H1 (cell line): ENCODE measurements around the gene COQ2. TPM values are rescaled to one million over a fixed set of nuclear protein-coding genes. Genes with fewer than 3 reads are reported as not detected.
A peak's percentile ranks its signal among the peaks of the same experiment; 100 is the strongest.

Experiments
- CTCF ChIA-PET: fragments of 300-600 bp; sonication (Branson Sonifier 250); formaldehyde crosslinking; loops from one replicate; lab custom pipeline; 2021; ENCODE audit not compliant: partially characterized antibody; lab: Charles Lee
- POLR2A ChIA-PET: fragments of 300-600 bp; sonication (Branson Sonifier 250); formaldehyde crosslinking; loops from one replicate; lab custom pipeline; 2021; ENCODE audit warnings: inconsistent platforms; ENCODE audit not compliant: partially characterized antibody; lab: Charles Lee
- DNase-seq, 2 experiments: peaks; one replicate each; pipeline versions ENCODE4 v3.0.0 to v3.0.0-alpha.2; 2010 to 2022; ENCODE audit warnings: low spot score in 2 of 2, low read depth in 1 of 2, mixed read lengths in 1 of 2
- FAIRE-seq: peaks from 2 replicates; lab custom pipeline; 2011; peaks lifted over from hg19 to GRCh38; lab: Jason Lieb, UNC
- H2AFZ ChIP-seq: 2 replicates; pipeline ENCODE4 v1.8.1; 2012; ENCODE audit warnings: low read length, inconsistent platforms
- H2AK5ac ChIP-seq: 2 replicates; pipeline ENCODE4 v1.6.1; 2013; ENCODE audit warnings: low read depth, low read length
- H2BK120ac ChIP-seq: replicated peaks from 2 replicates; pipeline ENCODE3; 2013; ENCODE audit warnings: low read depth, low read length, inconsistent platforms
- H2BK12ac ChIP-seq: 2 replicates; pipeline ENCODE4 v1.6.1; 2013; ENCODE audit warnings: low read depth, low read length
- H2BK15ac ChIP-seq: 2 replicates; pipeline ENCODE4 v1.6.1; 2013; ENCODE audit warnings: low read length
- H2BK20ac ChIP-seq: 2 replicates; pipeline ENCODE4 v1.6.1; 2013; ENCODE audit warnings: low read length
- H2BK5ac ChIP-seq: 2 replicates; pipeline ENCODE4 v1.6.1; 2013; ENCODE audit warnings: low read depth, low read length
- H3K14ac ChIP-seq: 2 replicates; pipeline ENCODE4 v1.6.1; 2013; ENCODE audit warnings: inconsistent platforms; ENCODE audit not compliant: insufficient read length
- H3K18ac ChIP-seq: 2 replicates; pipeline ENCODE4 v1.6.1; 2013; ENCODE audit warnings: low read length; ENCODE audit errors: extremely low read depth
- H3K23ac ChIP-seq: 2 replicates; pipeline ENCODE4 v1.6.1; 2013; ENCODE audit warnings: inconsistent platforms; ENCODE audit not compliant: insufficient read length
- H3K23me2 ChIP-seq: 2 replicates; pipeline ENCODE4 v1.6.1; 2013; ENCODE audit warnings: low read depth, low read length
- H3K27ac ChIP-seq: 2 replicates; pipeline ENCODE4 v1.6.1; 2011; ENCODE audit warnings: low read depth, low read length, inconsistent platforms
- H3K27me3 ChIP-seq, 4 experiments: replicated peaks in 1 of 4; 1 replicate in 1 of 4; 2 replicates in 3 of 4; pipeline versions ENCODE4 v1.6.1 to v1.8.1; 2011 to 2013; ENCODE audit warnings: low read length in 3 of 4, mild to moderate bottlenecking in 3 of 4, inconsistent platforms in 2 of 4, mixed read lengths in 2 of 4, moderate library complexity in 1 of 4; ENCODE audit not compliant: control insufficient read depth in 3 of 4, insufficient read depth in 3 of 4; ENCODE audit errors: extremely low read depth in 1 of 4
- H3K36me3 ChIP-seq, 4 experiments: 2 replicates each; pipeline versions ENCODE4 v1.6.1 to v1.8.1; 2011 to 2013; ENCODE audit warnings: mild to moderate bottlenecking in 4 of 4, low read length in 3 of 4, moderate library complexity in 2 of 4, control low read depth in 1 of 4, inconsistent platforms in 1 of 4; ENCODE audit not compliant: insufficient read depth in 4 of 4, control insufficient read depth in 2 of 4
- H3K4ac ChIP-seq: replicated peaks from 2 replicates; pipeline ENCODE3; 2013; ENCODE audit warnings: low read length, low read depth, mixed read lengths, inconsistent platforms; ENCODE audit not compliant: insufficient read length
- H3K4me1 ChIP-seq, 4 experiments: replicated peaks in 1 of 4; 1 replicate in 1 of 4; 2 replicates in 3 of 4; pipeline versions ENCODE4 v1.6.1 to v1.8.1; 2011 to 2013; ENCODE audit warnings: low read length in 3 of 4, inconsistent platforms in 2 of 4, mixed read lengths in 1 of 4; ENCODE audit not compliant: insufficient read depth in 4 of 4, control insufficient read depth in 3 of 4
- H3K4me2 ChIP-seq, 2 experiments: 2 replicates each; pipeline versions ENCODE4 v1.6.1 to v1.8.1; 2011 to 2013; ENCODE audit warnings: low read depth in 2 of 2, low read length in 2 of 2, control low read depth in 1 of 2, inconsistent platforms in 1 of 2, mild to moderate bottlenecking in 1 of 2; ENCODE audit not compliant: insufficient read depth in 1 of 2
- H3K4me3 ChIP-seq, 4 experiments: fragments of 200-600, 300-600 bp in 1 of 4; sonication (generic), shearing (Covaris generic), sonication (Bioruptor Twin) in 1 of 4; 2 replicates each; pipeline versions ENCODE4 v1.5.1 to v1.8.1; 2011 to 2016; ENCODE audit warnings: low read length in 4 of 4, low read depth in 3 of 4, control low read depth in 2 of 4, inconsistent platforms in 2 of 4, mild to moderate bottlenecking in 2 of 4, mixed read lengths in 1 of 4, moderate library complexity in 1 of 4; ENCODE audit not compliant: insufficient read depth in 2 of 4; ENCODE audit errors: extremely low read depth in 1 of 4
- H3K56ac ChIP-seq: replicated peaks from 2 replicates; pipeline ENCODE3; 2013; ENCODE audit warnings: low read depth, mild to moderate bottlenecking, mixed read lengths, low read length, inconsistent platforms; ENCODE audit not compliant: insufficient read length
- H3K79me1 ChIP-seq: 2 replicates; pipeline ENCODE4 v1.6.1; 2013; ENCODE audit warnings: low read depth, low read length, control low read depth
- H3K79me2 ChIP-seq, 2 experiments: 2 replicates each; pipeline versions ENCODE4 v1.6.1 to v1.8.1; 2012 to 2013; ENCODE audit warnings: low read length in 2 of 2, mild to moderate bottlenecking in 2 of 2, inconsistent platforms in 1 of 2; ENCODE audit not compliant: insufficient read depth in 2 of 2, control insufficient read depth in 1 of 2
- H3K9ac ChIP-seq, 4 experiments: replicated peaks in 1 of 4; 1 replicate in 1 of 4; 2 replicates in 3 of 4; pipeline versions ENCODE4 v1.6.1 to v1.8.1; 2011 to 2013; ENCODE audit warnings: low read depth in 3 of 4, low read length in 3 of 4, control low read depth in 2 of 4, mild to moderate bottlenecking in 2 of 4, moderate library complexity in 2 of 4, inconsistent platforms in 1 of 4; ENCODE audit errors: extremely low read depth in 1 of 4
- H3K9me3 ChIP-seq, 2 experiments: 2 replicates each; pipeline versions ENCODE4 v1.6.1 to v1.8.1; 2012 to 2013; ENCODE audit warnings: mild to moderate bottlenecking in 2 of 2, moderate library complexity in 2 of 2, control low read depth in 1 of 2, inconsistent platforms in 1 of 2, low read depth in 1 of 2, low read length in 1 of 2, mixed read lengths in 1 of 2; ENCODE audit not compliant: insufficient read depth in 2 of 2
- H4K20me1 ChIP-seq, 2 experiments: replicated peaks in 1 of 2; 2 replicates each; pipeline versions ENCODE3 to v1.8.1; 2011 to 2013; ENCODE audit warnings: inconsistent platforms in 2 of 2, low read length in 2 of 2, mild to moderate bottlenecking in 1 of 2; ENCODE audit not compliant: insufficient read depth in 2 of 2, control insufficient read depth in 1 of 2
- H4K5ac ChIP-seq: 2 replicates; pipeline ENCODE4 v1.6.1; 2013; ENCODE audit warnings: low read length, low read depth, mixed read lengths, inconsistent platforms; ENCODE audit not compliant: insufficient read length
- H4K8ac ChIP-seq: 2 replicates; pipeline ENCODE4 v1.8.0; 2013; ENCODE audit warnings: mild to moderate bottlenecking, moderate library complexity, low read length, inconsistent platforms; ENCODE audit not compliant: insufficient read depth; ENCODE audit errors: extremely low read depth
- H4K91ac ChIP-seq: replicated peaks from 2 replicates; pipeline ENCODE3; 2013; ENCODE audit warnings: low read length, mixed read lengths, inconsistent platforms; ENCODE audit not compliant: insufficient read length
- CTCF ChIP-seq, 3 experiments: IDR thresholded peaks; 1 replicate in 2 of 3; 2 replicates in 1 of 3; pipeline versions ENCODE4 v1.5.1 to v1.6.1; 2011; ENCODE audit warnings: low read length in 3 of 3, mild to moderate bottlenecking in 3 of 3, inconsistent platforms in 2 of 3, low read depth in 1 of 3, moderate library complexity in 1 of 3; ENCODE audit not compliant: insufficient read depth in 1 of 3; ENCODE audit errors: control extremely low read depth in 1 of 3
- EZH2 ChIP-seq: fragments of 200-600 bp; sonication (generic); IDR thresholded peaks from 2 replicates; pipeline ENCODE4 v1.7.1; 2012; ENCODE audit warnings: low read depth, mild to moderate bottlenecking, moderate library complexity, low read length, inconsistent platforms; ENCODE audit not compliant: severe bottlenecking
- NRF1 ChIP-seq: IDR thresholded peaks from 2 replicates; pipeline ENCODE4 v1.6.1; 2011; ENCODE audit warnings: mild to moderate bottlenecking, low read depth, low read length, improper control_type of control experiment
- RNF2 ChIP-seq: fragments of 200-900, 300-1000 bp; sonication (generic); IDR thresholded peaks from 2 replicates; pipeline ENCODE4 v1.7.1; 2016; ENCODE audit warnings: borderline replicate concordance, low read depth, mild to moderate bottlenecking, antibody characterized with exemption, low read length; ENCODE audit not compliant: poor library complexity, severe bottlenecking; ENCODE audit errors: missing control alignments
- WGBS, 2 experiments: shearing (Covaris generic) in 1 of 2; methylation state at CpG; one replicate each; pipeline versions ENCODE4 v1.1.6 to v1.1.7; 2013 to 2015; ENCODE audit warnings: low lambda C conversion rate in 2 of 2, mixed read lengths in 2 of 2, inconsistent platforms in 1 of 2, low coverage in 1 of 2, missing lambda C conversion rate in 1 of 2; ENCODE audit not compliant: insufficient replicate concordance in 2 of 2, insufficient coverage in 1 of 2, insufficient read length in 1 of 2; ENCODE audit errors: extremely low coverage in 1 of 2, missing lambda C conversion rate in 1 of 2; 5-methylcytosine and 5-hydroxymethylcytosine counted together
- polyA plus RNA-seq, 7 experiments: library from polyadenylated mRNA; depleted of rRNA in 3 of 7; stranded (reverse) in 5 of 7; unstranded in 2 of 7; fragments of >200 nt in 5 of 7; fragments of 200-250 nt in 2 of 7; gene quantifications; 1 replicate in 5 of 7; 2 replicates in 1 of 7; 4 replicates in 1 of 7; pipeline versions ENCODE4 v1.2.1 to v1.2.3, GENCODE V29; 2011 to 2013; ENCODE audit warnings: missing spikeins in 2 of 7, mixed read lengths in 2 of 7
- total RNA-seq: library from RNA; stranded (reverse); fragmentation: NEBNext Ultra II Directional; extraction: Animal tissue kit (Norgen Biotek cat#: 25700); gene quantifications from 2 replicates; pipeline ENCODE4 v1.2.1, GENCODE V29; 2021

The COQ2 gene
- total and polyA plus RNA-seq, 2 of the 8 experiments (the other 6 are each of a cell fraction or from before 2014, with no cell fraction given): 21.5 to 22.9 TPM

DNA sequence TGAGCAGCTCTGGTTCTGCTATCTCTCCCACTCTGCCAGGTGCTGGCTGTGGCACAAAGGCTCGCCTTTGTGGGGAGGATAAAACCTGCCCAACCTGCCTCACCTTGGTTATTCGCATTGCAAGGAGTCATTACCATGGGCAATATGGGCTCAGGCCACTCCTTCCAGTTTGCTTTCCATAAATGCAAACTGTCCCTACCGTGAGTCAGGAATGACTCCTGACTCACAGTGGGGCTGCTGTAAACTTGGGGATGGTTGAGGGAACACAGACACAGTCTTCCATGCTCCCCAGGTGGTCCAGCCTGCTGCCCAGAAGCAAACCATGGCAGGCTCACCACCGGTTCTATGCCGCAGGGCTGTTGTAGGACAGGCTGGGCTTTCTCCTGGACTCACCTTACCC lies 36.1 kb downstream of the COQ2 start:
- no peak overlapping the region for H2BK5ac ChIP-seq
- no peak overlapping the region for H3K56ac ChIP-seq
- no peak overlapping the region for H4K91ac ChIP-seq
- no peak overlapping the region for H3K4me3 ChIP-seq
- H2BK20ac ChIP-seq: no peak overlapping the region
- DNase-seq: no peak
- POLR2A ChIA-PET: no interaction called here
- no peak for TF ChIP-seq RNF2
- TF ChIP-seq EZH2: no peak
- TF ChIP-seq CTCF (IDR thresholded peaks at IDR 0.05; ENCODE audit: control extremely low read depth in 1 of 3, insufficient read depth in 1 of 3, low read depth in 1 of 3, low read length in 3 of 3): no peak
- TF ChIP-seq NRF1: no peak
- no peaks in the 10 kb centered on the region for H3K79me1 ChIP-seq
- no peak overlapping the region for H2BK120ac ChIP-seq
- no peak overlapping the region for H2AK5ac ChIP-seq
- no peak overlapping the region for H2BK15ac ChIP-seq
- CTCF ChIA-PET: interaction anchor here (0.9 kb wide), 1 partner anchor 45 kb away, joined by 3 read pairs; no protein-coding TSS in a partner anchor
- WGBS, 2 experiments: 89% methylated on average over 5 of the region's 5 CpGs; no CpG with 5 or more reads in 1 of the 2 experiments
- no peak overlapping the region for H4K5ac ChIP-seq
- no peak overlapping the region for H2BK12ac ChIP-seq
- no peak overlapping the region for H3K27ac ChIP-seq
- no peaks in the 10 kb centered on the region for H3K9me3 ChIP-seq
- 0 out of 7 replicates have a peak overlapping the region, but pooled peaks of 1 of the 4 experiments have one; percentile 1 for H3K9ac ChIP-seq
- FAIRE-seq: no peak
- no peak overlapping the region for H3K18ac ChIP-seq
- H3K4me1 ChIP-seq: peaks cover 0 to 4% (median 2%) of the 10 kb centered on the region in 4 experiments; a peak in 3 of 7 replicates
- H2AFZ ChIP-seq: no peak overlapping the region
- H4K20me1 ChIP-seq: no peaks in the 10 kb centered on the region
- no peaks in the 10 kb centered on the region for H3K36me3 ChIP-seq
- H3K79me2 ChIP-seq: no peaks in the 10 kb centered on the region
- H4K8ac ChIP-seq: no peak overlapping the region
- no peak overlapping the region for H3K4me2 ChIP-seq
- no peak overlapping the region for H3K23ac ChIP-seq
- no peaks in the 10 kb centered on the region for H3K23me2 ChIP-seq
- no peak overlapping the region for H3K4ac ChIP-seq
- H3K14ac ChIP-seq: no peak overlapping the region
- no peaks in the 10 kb centered on the region for H3K27me3 ChIP-seq
